Heart left ventricle (tissue), 13 donors: ENCODE data around the gene EIF1.

Source experiments
- POLR2A ChIP-seq, 2 donors: fragments of 450-650 bp; IDR thresholded peaks; one replicate each; pipeline ENCODE4 v1.6.1; 2017; ENCODE audit warnings: antibody characterized with exemption in 2 of 2, mild to moderate bottlenecking in 2 of 2, moderate library complexity in 2 of 2
- TF ChIP-seq, protein P1 (sequence below), 12 donors: fragments of 200-600 bp; sonication (generic) in 4 of 12; IDR thresholded peaks; one replicate each; pipeline versions ENCODE4 v1.5.0 to v1.8.0; 2018 to 2022; ENCODE audit warnings: antibody characterized with exemption in 12 of 12, mild to moderate bottlenecking in 5 of 12
- donor health status: ischemic (EF 13 %, LVEDD 7.1; RV severe dilation, severe dysfunction).
- donor health status: DM: no; HTN: yes; CAD: no.
- donor health status: DM: no; HTN: no; CAD: no.
- donor health status: ischemic (EF 25% LVEDD 6.9; RV normal size, moderate dysfunction).
- donor health status: ischemic (EF 25% LVEDD 5.7; RV mildly dilated, moderate dysfunction).
- donor health status: ischemic (EF 35%, LVEDD 5.7; RV mildly dilated, moderate dysfunction).
- donor health status: nonischemic (EF 11% LVEDD 7.7; RV severe dilation, severe dysfunction).
- donor health status: DM: yes; HTN: yes; CAD: no.
- donor health status: PGD.
- donor health status: ischemic (EF 29% LVEDD 5.4; RV normal size, mild dysfunction).
- donor health status: nonischemic (EF 23%, LVEDD 6.1; RV moderate dilation, normal function).

DNA sequence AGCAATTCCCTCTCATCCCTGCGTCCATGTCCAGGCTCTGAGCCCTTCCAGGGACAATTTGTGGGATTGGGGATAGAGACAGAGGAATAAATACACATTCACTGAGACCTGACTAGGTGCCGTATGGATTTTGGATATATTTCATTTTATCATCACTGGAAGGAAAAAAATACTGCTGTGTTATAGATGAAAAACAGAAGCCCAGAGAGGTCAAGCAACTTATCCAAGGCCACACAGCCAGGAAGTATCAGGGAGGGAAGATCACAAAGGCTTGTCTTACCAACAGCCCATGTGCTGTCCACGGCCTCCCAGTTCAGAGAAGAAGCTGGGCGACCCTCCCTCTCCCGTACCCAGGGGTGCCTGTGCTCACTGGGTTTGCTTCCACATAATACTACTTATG is 51.8 kb downstream of the EIF1 start:
- TF ChIP-seq, protein P1, sequence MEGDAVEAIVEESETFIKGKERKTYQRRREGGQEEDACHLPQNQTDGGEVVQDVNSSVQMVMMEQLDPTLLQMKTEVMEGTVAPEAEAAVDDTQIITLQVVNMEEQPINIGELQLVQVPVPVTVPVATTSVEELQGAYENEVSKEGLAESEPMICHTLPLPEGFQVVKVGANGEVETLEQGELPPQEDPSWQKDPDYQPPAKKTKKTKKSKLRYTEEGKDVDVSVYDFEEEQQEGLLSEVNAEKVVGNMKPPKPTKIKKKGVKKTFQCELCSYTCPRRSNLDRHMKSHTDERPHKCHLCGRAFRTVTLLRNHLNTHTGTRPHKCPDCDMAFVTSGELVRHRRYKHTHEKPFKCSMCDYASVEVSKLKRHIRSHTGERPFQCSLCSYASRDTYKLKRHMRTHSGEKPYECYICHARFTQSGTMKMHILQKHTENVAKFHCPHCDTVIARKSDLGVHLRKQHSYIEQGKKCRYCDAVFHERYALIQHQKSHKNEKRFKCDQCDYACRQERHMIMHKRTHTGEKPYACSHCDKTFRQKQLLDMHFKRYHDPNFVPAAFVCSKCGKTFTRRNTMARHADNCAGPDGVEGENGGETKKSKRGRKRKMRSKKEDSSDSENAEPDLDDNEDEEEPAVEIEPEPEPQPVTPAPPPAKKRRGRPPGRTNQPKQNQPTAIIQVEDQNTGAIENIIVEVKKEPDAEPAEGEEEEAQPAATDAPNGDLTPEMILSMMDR (IDR thresholded peaks at IDR 0.05) = no peak
- no peak for TF ChIP-seq POLR2A (IDR thresholded peaks at IDR 0.05)
